C4-2B (cell line): ENCODE measurements around the gene TSHZ3.

ENCODE experiments used
- CTCF ChIP-seq: fragments of 450-650 bp; conservative IDR thresholded peaks from 2 replicates; pipeline ENCODE4 v1.5.1; 2017; ENCODE audit warnings: mild to moderate bottlenecking
- ZFX ChIP-seq: fragments of 450-650 bp; IDR thresholded peaks from 2 replicates; pipeline ENCODE4 v1.6.1; 2017

GRCh38 chr19:31256593-31256960 is 92.7 kb downstream of the TSHZ3 start:
- no peak for TF ChIP-seq CTCF
- TF ChIP-seq ZFX: no peak
